ENCODE measurements around the gene CCDC60. TPM values are rescaled to one million over a fixed set of nuclear protein-coding genes. Genes with fewer than 3 reads are reported as not detected.

The CCDC60 gene
- total RNA-seq, 1 experiment from 2014 or later: not detected

DNA sequence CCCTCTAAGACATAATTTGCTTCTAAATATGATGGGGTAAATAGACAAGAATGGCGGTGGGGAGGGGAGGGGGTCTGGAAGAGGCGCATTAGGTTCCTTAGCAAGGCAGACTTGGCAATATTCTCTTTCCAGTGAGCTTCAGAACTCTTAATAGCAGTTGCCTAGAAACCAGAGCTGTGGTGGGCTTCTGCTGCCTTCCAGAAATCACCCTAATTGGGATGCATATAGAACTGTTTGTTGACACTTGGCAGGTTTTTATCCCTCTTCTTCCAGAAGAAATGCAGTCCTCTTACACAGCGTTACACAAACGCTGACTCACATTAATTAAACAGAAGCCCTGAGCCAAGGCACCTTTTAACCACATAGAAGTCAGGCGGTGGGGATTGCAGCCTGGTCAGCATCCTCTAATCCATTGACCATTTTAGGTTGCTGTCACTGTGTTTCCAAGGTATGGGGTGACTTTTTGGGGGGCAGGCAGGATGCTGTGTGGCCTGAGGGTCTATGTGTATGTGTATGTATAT, 114.1 kb downstream of the CCDC60 start:
- DNase-seq: no peak
- no TSS peak for BruUV-seq (replicated peaks)
- H3K4me1 Mint-ChIP-seq (ENCODE audit: low read depth, unreplicated experiment): no peaks in the 10 kb centered on the region
- no peak overlapping the region for H3K4me3 Mint-ChIP-seq (ENCODE audit: low read depth, unreplicated experiment)
- intact Hi-C loops (cut with micrococcal nuclease; ENCODE audit: unreplicated experiment): no loop called here
- no peaks in the 10 kb centered on the region for H3K36me3 Mint-ChIP-seq (ENCODE audit: insufficient read depth, unreplicated experiment)
- H3K27ac Mint-ChIP-seq (ENCODE audit: unreplicated experiment): no peak overlapping the region
- H3K27me3 Mint-ChIP-seq (ENCODE audit: unreplicated experiment): peaks cover 69% of the 10 kb centered on the region
- no peaks in the 10 kb centered on the region for H3K9me3 Mint-ChIP-seq (ENCODE audit: low read depth, unreplicated experiment)
- TF ChIP-seq, protein P1, sequence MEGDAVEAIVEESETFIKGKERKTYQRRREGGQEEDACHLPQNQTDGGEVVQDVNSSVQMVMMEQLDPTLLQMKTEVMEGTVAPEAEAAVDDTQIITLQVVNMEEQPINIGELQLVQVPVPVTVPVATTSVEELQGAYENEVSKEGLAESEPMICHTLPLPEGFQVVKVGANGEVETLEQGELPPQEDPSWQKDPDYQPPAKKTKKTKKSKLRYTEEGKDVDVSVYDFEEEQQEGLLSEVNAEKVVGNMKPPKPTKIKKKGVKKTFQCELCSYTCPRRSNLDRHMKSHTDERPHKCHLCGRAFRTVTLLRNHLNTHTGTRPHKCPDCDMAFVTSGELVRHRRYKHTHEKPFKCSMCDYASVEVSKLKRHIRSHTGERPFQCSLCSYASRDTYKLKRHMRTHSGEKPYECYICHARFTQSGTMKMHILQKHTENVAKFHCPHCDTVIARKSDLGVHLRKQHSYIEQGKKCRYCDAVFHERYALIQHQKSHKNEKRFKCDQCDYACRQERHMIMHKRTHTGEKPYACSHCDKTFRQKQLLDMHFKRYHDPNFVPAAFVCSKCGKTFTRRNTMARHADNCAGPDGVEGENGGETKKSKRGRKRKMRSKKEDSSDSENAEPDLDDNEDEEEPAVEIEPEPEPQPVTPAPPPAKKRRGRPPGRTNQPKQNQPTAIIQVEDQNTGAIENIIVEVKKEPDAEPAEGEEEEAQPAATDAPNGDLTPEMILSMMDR (IDR thresholded peaks at IDR 0.05; ENCODE audit: unreplicated experiment): no peak
- CTCF ChIA-PET: no interaction called here

DNA sequence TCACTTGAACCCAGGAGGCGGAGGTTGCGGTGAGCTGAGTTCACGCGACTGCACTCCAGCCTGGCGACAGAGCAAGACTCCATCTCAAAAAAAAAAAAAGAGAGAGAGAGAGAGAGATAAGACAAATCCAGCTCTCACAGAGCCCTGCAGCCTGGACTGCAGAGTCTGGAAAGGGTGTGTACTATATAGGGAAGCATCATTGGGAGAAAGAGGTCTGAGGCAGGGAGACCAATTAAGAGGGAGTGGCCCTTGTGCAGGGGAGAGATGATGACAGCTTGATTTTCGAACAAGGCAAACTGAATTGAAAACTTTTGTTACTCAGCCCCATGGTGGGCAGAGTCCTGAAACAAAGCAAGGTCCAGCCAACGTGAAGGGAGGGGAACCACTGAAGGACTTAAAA, 116.2 kb downstream of the CCDC60 start:
- Mint-ChIP-seq H3K9me3 (ENCODE audit: low read depth, unreplicated experiment) (peaks cover 2% of the 10 kb centered on the region), H3K4me1 (ENCODE audit: low read depth, unreplicated experiment) (no peaks in the 10 kb centered on the region), H3K27ac (ENCODE audit: unreplicated experiment) (no peak overlapping the region), H3K36me3 (ENCODE audit: insufficient read depth, unreplicated experiment) (no peaks in the 10 kb centered on the region), H3K4me3 (ENCODE audit: low read depth, unreplicated experiment) (no peak overlapping the region), H3K27me3 (ENCODE audit: unreplicated experiment) (peaks cover 77% of the 10 kb centered on the region)
- BruUV-seq (replicated peaks): no TSS peak
- intact Hi-C loops (cut with micrococcal nuclease; ENCODE audit: unreplicated experiment): no loop called here
- TF ChIP-seq, protein P1 (IDR thresholded peaks at IDR 0.05; ENCODE audit: unreplicated experiment): no peak
- no peak for DNase-seq
- CTCF ChIA-PET: no interaction called here

DNA sequence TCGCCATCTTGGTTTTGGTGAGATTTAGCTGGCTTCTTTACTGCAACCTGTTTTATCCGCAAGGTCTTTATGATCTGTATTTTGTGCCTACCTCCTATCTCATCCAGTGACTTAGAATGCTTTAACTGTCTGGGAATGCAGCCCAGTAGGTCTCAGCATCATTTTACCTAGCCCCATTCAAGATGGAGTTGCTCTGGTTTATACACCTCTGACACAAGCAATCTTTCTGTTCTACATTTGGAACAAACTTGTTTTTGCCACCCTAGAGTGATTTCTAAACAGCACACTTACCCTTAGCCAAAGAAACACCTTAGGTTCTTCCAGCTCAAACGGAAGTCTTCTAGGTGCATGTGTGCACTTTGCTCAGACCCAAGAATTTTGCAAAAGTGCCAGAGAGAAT, 122.3 kb downstream of the CCDC60 start:
- H3K4me3 Mint-ChIP-seq (ENCODE audit: low read depth, unreplicated experiment): no peak overlapping the region
- TF ChIP-seq, protein P1 (IDR thresholded peaks at IDR 0.05; ENCODE audit: unreplicated experiment): no peak
- intact Hi-C loops (cut with micrococcal nuclease; ENCODE audit: unreplicated experiment): no loop called here
- H3K36me3 Mint-ChIP-seq (ENCODE audit: insufficient read depth, unreplicated experiment): no peaks in the 10 kb centered on the region
- CTCF ChIA-PET: interaction anchor here (0.6 kb wide), 1 partner anchor 554 kb away, joined by 3 read pairs; no protein-coding TSS in a partner anchor
- H3K9me3 Mint-ChIP-seq (ENCODE audit: low read depth, unreplicated experiment): peaks cover 4% of the 10 kb centered on the region
- no peaks in the 10 kb centered on the region for H3K4me1 Mint-ChIP-seq (ENCODE audit: low read depth, unreplicated experiment)
- peaks cover 49% of the 10 kb centered on the region for H3K27me3 Mint-ChIP-seq (ENCODE audit: unreplicated experiment)
- no TSS peak for BruUV-seq (replicated peaks)
- DNase-seq: no peak
- H3K27ac Mint-ChIP-seq (ENCODE audit: unreplicated experiment): no peak overlapping the region

DNA sequence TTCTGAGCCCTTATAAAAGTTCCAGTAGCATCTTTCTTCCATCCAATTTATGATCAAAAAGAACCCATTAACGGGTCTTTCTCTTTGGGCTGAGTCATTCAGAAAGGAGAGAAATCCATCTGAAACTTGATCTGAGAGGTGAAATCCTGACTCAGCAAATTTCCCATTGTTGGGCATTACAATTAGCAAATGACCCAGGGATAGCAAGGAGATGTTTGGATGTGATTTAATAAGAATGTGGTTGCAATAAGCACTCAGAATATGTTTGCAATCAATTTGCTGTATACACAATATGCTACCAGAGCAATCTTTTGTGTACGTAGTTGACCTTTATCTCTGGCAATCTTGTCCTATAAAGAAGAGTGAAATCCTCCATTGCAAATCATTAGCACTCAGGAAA, 122.7 kb downstream of the CCDC60 start:
- Mint-ChIP-seq H3K27me3 (ENCODE audit: unreplicated experiment) (peaks cover 50% of the 10 kb centered on the region), H3K4me1 (ENCODE audit: low read depth, unreplicated experiment) (no peaks in the 10 kb centered on the region)
- no TSS peak for BruUV-seq (replicated peaks)

More for the DNA sequence above, 122.7 kb downstream of the CCDC60 start:
- TF ChIP-seq, protein P1 (IDR thresholded peaks at IDR 0.05; ENCODE audit: unreplicated experiment): no peak
- intact Hi-C loops (cut with micrococcal nuclease; ENCODE audit: unreplicated experiment): no loop called here
- no peak overlapping the region for H3K4me3 Mint-ChIP-seq (ENCODE audit: low read depth, unreplicated experiment)
- H3K9me3 Mint-ChIP-seq (ENCODE audit: low read depth, unreplicated experiment): peaks cover 4% of the 10 kb centered on the region
- CTCF ChIA-PET: no interaction called here
- DNase-seq: no peak
- no peak overlapping the region for H3K27ac Mint-ChIP-seq (ENCODE audit: unreplicated experiment)
- no peaks in the 10 kb centered on the region for H3K36me3 Mint-ChIP-seq (ENCODE audit: insufficient read depth, unreplicated experiment)

Data from Calu3 (cell line).